Hepatocyte (in vitro differentiated cells): ENCODE data around the gene SV2C. TPM values are rescaled to one million over a fixed set of nuclear protein-coding genes. Genes with fewer than 3 reads are reported as not detected.

ENCODE experiments used
- DNase-seq: peaks from one replicate; pipeline ENCODE4 v3.0.0-alpha.2; 2016; ENCODE audit warnings: low spot score
- H2AFZ ChIP-seq: fragments of 200-600 bp; sonication (generic); 2 replicates; pipeline ENCODE4 v1.6.0; 2016; ENCODE audit warnings: antibody characterized with exemption, mild to moderate bottlenecking
- H3K27ac ChIP-seq: fragments of 200-600 bp; sonication (generic); 2 replicates; pipeline ENCODE4 v1.5.1; 2016; ENCODE audit warnings: mild to moderate bottlenecking
- H3K27me3 ChIP-seq: fragments of 200-600 bp; sonication (generic); 2 replicates; pipeline ENCODE4 v1.6.1; 2016
- H3K36me3 ChIP-seq: fragments of 200-600 bp; sonication (generic); replicated peaks from 2 replicates; pipeline ENCODE4 v1.5.1; 2016; ENCODE audit warnings: low read depth; ENCODE audit not compliant: insufficient read depth
- H3K4me1 ChIP-seq: fragments of 200-600 bp; sonication (generic); 2 replicates; pipeline ENCODE4 v1.5.1; 2016; ENCODE audit warnings: mild to moderate bottlenecking, moderate library complexity; ENCODE audit not compliant: insufficient read depth
- H3K4me2 ChIP-seq: fragments of 200-600 bp; sonication (generic); 2 replicates; pipeline ENCODE4 v1.6.0; 2016
- H3K4me3 ChIP-seq: fragments of 200-600 bp; sonication (generic); 2 replicates; pipeline ENCODE4 v1.5.1; 2016; ENCODE audit warnings: mild to moderate bottlenecking
- H3K79me2 ChIP-seq: fragments of 200-600 bp; sonication (generic); 2 replicates; pipeline ENCODE4 v1.6.0; 2017; ENCODE audit warnings: mild to moderate bottlenecking
- H3K9me2 ChIP-seq: fragments of 200-600 bp; sonication (generic); replicated peaks from 2 replicates; pipeline ENCODE4 v1.6.0; 2017; ENCODE audit warnings: mild to moderate bottlenecking; ENCODE audit not compliant: insufficient read depth
- H3K9me3 ChIP-seq: fragments of 200-600 bp; sonication (generic); 2 replicates; pipeline ENCODE4 v1.5.1; 2016; ENCODE audit warnings: low read depth, mild to moderate bottlenecking
- H4K20me1 ChIP-seq: fragments of 200-600 bp; sonication (generic); 2 replicates; pipeline ENCODE4 v1.6.0; 2016; ENCODE audit warnings: mild to moderate bottlenecking; ENCODE audit not compliant: insufficient read depth, poor library complexity, severe bottlenecking
- EZH2 ChIP-seq: fragments of 200-600 bp; sonication (generic); IDR thresholded peaks from 2 replicates; pipeline ENCODE4 v1.6.1; 2016; ENCODE audit warnings: antibody characterized with exemption, mild to moderate bottlenecking, borderline replicate concordance
- EZH2phosphoT487 ChIP-seq: fragments of 200-600 bp; sonication (generic); IDR thresholded peaks from one replicate; pipeline ENCODE4 v1.6.1; 2018; ENCODE audit warnings: antibody characterized with exemption, mild to moderate bottlenecking, low read depth, moderate library complexity; ENCODE audit not compliant: unreplicated experiment, severe bottlenecking
- WGBS: methylation state at CpG from one replicate; pipeline ENCODE4 v1.1.6; 2016; ENCODE audit warnings: low lambda C conversion rate; ENCODE audit errors: missing lambda C conversion rate; 5-methylcytosine and 5-hydroxymethylcytosine counted together
- polyA plus RNA-seq: library from polyadenylated mRNA; unstranded; fragments of >200 nt; fragmentation: Nextera tagmentation; extraction: Ambion mirVana; gene quantifications from 2 replicates; pipeline ENCODE4 v1.2.1, GENCODE V29; 2016
- total RNA-seq: library from RNA; depleted of rRNA; stranded (reverse); fragments of >200 nt; gene quantifications from 2 replicates; pipeline ENCODE4 v1.2.3, GENCODE V29; 2014
- TF ChIP-seq, protein P1 (sequence below): fragments of 200-600 bp; sonication (generic); IDR thresholded peaks from 2 replicates; pipeline ENCODE4 v1.5.1; 2016; ENCODE audit warnings: antibody characterized with exemption, mild to moderate bottlenecking; ENCODE audit not compliant: poor library complexity

Gene SV2C
- total and polyA plus RNA-seq, 2 experiments from 2014 or later, result under 0.01 to 0.05 TPM

DNA sequence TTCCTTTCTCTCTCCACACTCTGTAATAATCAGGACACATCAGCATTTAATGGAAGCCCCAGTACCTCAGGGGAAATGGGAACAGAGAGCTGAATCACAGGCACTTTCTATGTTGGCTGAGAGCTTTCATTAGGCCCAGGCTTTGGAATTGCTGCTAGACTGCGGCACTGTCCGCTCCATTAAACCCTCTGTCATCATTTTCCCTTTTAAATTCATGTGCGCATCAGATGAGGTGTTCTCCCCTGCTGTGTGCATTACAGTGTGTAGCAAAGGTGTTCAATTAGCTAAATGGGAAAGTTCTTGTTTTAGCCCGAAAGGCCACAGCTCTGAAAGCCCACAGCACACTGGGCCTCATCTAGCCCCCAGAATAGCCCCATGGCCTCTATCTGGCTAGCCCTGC, 133.6 kb downstream of the SV2C start:
- no peaks in the 10 kb centered on the region for H3K36me3 ChIP-seq
- H4K20me1 ChIP-seq, result no peaks in the 10 kb centered on the region
- H3K9me3 ChIP-seq, result no peaks in the 10 kb centered on the region
- no peak overlapping the region for H3K4me2 ChIP-seq
- 99% methylated on average over 4 of the region's 4 CpGs for WGBS
- no peaks in the 10 kb centered on the region for H3K79me2 ChIP-seq
- no peaks in the 10 kb centered on the region for H3K9me2 ChIP-seq
- no peak overlapping the region for H2AFZ ChIP-seq
- H3K27ac ChIP-seq, result no peak overlapping the region
- no peak for DNase-seq
- no peak overlapping the region for H3K4me3 ChIP-seq
- TF ChIP-seq EZH2phosphoT487 (no peak), EZH2 (no peak)
- TF ChIP-seq, protein P1, sequence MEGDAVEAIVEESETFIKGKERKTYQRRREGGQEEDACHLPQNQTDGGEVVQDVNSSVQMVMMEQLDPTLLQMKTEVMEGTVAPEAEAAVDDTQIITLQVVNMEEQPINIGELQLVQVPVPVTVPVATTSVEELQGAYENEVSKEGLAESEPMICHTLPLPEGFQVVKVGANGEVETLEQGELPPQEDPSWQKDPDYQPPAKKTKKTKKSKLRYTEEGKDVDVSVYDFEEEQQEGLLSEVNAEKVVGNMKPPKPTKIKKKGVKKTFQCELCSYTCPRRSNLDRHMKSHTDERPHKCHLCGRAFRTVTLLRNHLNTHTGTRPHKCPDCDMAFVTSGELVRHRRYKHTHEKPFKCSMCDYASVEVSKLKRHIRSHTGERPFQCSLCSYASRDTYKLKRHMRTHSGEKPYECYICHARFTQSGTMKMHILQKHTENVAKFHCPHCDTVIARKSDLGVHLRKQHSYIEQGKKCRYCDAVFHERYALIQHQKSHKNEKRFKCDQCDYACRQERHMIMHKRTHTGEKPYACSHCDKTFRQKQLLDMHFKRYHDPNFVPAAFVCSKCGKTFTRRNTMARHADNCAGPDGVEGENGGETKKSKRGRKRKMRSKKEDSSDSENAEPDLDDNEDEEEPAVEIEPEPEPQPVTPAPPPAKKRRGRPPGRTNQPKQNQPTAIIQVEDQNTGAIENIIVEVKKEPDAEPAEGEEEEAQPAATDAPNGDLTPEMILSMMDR, result no peak
- H3K4me1 ChIP-seq, result no peaks in the 10 kb centered on the region
- peaks cover 6% of the 10 kb centered on the region for H3K27me3 ChIP-seq

DNA sequence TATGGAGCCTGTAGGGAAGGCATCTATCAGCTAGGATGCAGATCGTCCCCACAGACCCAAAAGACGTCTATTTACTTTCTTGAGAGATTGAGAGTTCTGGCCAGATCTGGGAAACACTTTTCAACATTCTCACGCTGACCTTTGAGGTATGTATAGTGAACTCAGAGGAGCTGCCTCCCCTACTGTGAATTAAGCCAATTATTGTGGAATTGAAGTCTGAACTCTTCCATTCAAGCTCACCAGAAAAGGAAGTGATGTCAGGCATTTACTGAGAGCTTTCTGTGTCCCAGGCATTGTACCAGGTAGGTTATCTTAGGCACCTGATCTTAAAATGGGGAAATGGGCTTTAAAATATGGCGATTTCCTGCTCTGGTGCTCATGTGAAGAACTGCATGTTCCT, 136.5 kb downstream of the SV2C start:
- H3K27me3 ChIP-seq, result peaks cover 2% of the 10 kb centered on the region
- H4K20me1 ChIP-seq, result no peaks in the 10 kb centered on the region
- H3K36me3 ChIP-seq, result no peaks in the 10 kb centered on the region
- no peak for DNase-seq
- H3K9me3 ChIP-seq, result no peaks in the 10 kb centered on the region
- H3K79me2 ChIP-seq, result no peaks in the 10 kb centered on the region
- H3K4me1 ChIP-seq, result no peaks in the 10 kb centered on the region
- no peak overlapping the region for H3K4me2 ChIP-seq
- no peak overlapping the region for H3K4me3 ChIP-seq
- H3K27ac ChIP-seq, result no peak overlapping the region
- 74% methylated on average over 4 of the region's 4 CpGs for WGBS
- no peaks in the 10 kb centered on the region for H3K9me2 ChIP-seq
- no peak overlapping the region for H2AFZ ChIP-seq
- TF ChIP-seq EZH2phosphoT487, result no peak
- TF ChIP-seq, protein P1, result no peak
- TF ChIP-seq EZH2, result no peak

DNA sequence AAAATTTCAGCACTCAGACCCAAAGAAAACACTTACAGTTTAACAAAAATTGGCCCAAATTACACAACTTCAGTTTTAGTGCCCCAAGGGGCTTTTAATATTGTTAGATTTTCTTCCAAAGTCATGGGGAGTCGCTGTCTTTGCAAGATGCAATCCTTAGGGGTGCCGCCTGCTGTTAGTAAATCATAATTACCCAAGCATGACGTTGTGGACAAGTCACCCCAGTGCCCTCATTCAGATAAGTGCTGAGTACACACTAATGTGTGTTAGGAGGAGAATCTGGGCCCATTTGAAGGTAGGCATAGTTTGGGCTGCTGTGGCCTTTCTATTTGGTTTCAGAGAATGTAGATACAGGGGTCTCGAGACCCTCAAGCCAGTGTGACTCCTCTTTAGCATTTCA, 138.1 kb downstream of the SV2C start:
- no peak overlapping the region for H3K27ac ChIP-seq
- H2AFZ ChIP-seq, result no peak overlapping the region
- H3K4me2 ChIP-seq, result no peak overlapping the region
- DNase-seq, result no peak
- no peaks in the 10 kb centered on the region for H3K4me1 ChIP-seq
- no peaks in the 10 kb centered on the region for H3K27me3 ChIP-seq
- no peaks in the 10 kb centered on the region for H4K20me1 ChIP-seq
- H3K4me3 ChIP-seq, result no peak overlapping the region
- H3K9me2 ChIP-seq, result no peaks in the 10 kb centered on the region
- H3K9me3 ChIP-seq, result no peaks in the 10 kb centered on the region
- 81% methylated on average over 4 of the region's 4 CpGs for WGBS
- H3K36me3 ChIP-seq, result no peaks in the 10 kb centered on the region
- TF ChIP-seq, protein P1, result no peak
- TF ChIP-seq EZH2 (no peak), EZH2phosphoT487 (no peak)
- H3K79me2 ChIP-seq, result no peaks in the 10 kb centered on the region

DNA sequence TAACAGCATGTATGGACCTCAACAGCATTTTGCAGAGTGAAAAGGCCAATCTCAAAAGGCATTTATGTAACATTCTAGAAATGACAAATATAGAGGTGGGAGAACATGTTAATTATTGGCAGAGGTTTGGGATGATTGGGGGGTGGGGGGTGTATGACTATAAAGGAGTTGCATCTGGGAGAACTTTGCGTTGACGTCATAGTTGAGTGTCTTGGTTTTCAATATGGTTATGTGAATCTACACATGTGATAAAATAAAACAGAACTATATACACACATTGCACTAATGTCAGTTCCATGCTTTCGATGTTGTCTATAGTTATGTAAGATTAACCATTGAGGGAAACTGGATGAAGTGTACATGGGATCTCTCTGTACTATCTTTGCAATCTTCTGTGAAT, 139.1 kb downstream of the SV2C start:
- no peak overlapping the region for H3K27ac ChIP-seq
- no peak overlapping the region for H3K4me2 ChIP-seq
- no peaks in the 10 kb centered on the region for H3K9me2 ChIP-seq
- no peak overlapping the region for H3K4me3 ChIP-seq
- H3K4me1 ChIP-seq, result no peaks in the 10 kb centered on the region
- H4K20me1 ChIP-seq, result no peaks in the 10 kb centered on the region
- TF ChIP-seq EZH2phosphoT487 (no peak), EZH2 (no peak)
- TF ChIP-seq, protein P1, result no peak
- no peaks in the 10 kb centered on the region for H3K36me3 ChIP-seq
- no peaks in the 10 kb centered on the region for H3K27me3 ChIP-seq
- DNase-seq, result no peak
- 97% methylated on average over 3 of the region's 3 CpGs for WGBS
- H3K9me3 ChIP-seq, result no peaks in the 10 kb centered on the region
- no peaks in the 10 kb centered on the region for H3K79me2 ChIP-seq
- H2AFZ ChIP-seq, result no peak overlapping the region
